ENCODE data around the gene GATB.
A peak's percentile ranks its signal among the peaks of the same experiment; 100 is the strongest.

GATB gene

DNA sequence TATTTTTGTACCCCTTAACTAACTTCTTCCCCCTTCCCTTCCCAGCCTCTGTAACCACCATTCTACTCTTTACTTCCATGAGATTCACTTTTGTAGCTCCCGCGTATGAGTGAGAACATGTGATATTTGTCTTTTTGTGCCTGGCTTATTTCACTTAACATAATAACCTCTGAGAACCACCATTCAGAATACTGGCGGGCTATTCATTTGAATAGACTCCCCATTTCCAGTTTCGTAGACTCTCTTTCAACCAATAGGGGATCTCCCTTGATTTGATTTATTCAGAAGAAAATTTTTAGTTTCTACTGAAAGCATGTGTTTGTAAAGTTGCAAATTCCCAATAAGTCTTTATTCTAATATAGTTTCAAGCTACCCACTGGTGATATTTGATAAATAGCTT, 117.2 kb downstream of the GATB start:
- DNase-seq = no peak

DNA sequence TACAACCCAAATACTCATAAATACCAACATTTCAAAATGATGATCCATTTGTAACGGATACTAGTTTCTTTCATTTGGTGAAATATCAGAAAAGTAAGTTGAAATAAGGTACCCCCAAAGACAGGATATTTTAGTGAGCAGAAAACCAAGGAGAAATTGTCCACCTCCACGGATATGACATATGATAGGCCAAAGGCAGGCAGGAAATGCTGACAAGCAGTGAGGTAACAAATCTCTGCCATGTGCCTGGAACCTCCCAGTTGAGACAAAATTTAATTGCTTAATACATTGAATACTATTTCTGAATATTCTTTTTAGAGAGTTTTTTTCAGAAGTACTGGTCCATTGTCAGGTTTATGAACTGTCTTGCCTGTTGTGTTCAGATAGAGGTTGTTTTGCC, 118.8 kb downstream of the GATB start:
- no peak for DNase-seq

GRCh38 chr4:151641167-151641566, 119.6 kb downstream of the GATB start:
- DNase-seq = peak; percentile 23

GRCh38 chr4:151640381-151640780, 120.4 kb downstream of the GATB start:
- no peak for DNase-seq

DNA sequence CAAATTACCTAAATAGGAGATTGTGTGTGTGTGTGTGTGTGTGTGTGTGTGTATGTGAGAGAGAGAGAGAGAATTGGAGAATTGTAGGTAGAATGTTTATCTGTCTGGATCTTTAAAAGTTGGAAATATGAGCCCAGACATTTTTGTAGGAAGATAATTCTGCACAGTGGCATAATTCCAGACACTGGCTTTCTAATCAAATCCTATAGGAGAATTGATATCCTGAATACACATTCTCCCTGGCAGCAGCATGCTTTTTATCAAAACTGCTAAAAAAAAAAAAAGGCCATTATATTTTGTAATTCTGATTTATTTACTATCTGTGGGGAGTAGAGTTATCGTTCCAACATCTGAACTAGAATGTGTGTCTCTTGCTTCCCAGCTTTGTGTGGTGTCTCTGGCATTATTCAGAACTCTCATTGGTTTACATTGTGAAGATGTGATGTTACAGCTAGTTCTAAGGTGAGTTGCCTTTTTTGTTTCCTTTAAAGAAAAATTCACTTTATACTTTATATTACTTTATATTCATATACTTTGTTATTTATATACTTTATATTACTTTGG, 122.4 kb downstream of the GATB start:
- no peak for DNase-seq

GRCh38 chr4:151631349-151631748, 129.5 kb downstream of the GATB start:
- DNase-seq = no peak

GRCh38 chr4:151629097-151629783, 131.6 kb downstream of the GATB start:
- DNase-seq = no peak

DNA sequence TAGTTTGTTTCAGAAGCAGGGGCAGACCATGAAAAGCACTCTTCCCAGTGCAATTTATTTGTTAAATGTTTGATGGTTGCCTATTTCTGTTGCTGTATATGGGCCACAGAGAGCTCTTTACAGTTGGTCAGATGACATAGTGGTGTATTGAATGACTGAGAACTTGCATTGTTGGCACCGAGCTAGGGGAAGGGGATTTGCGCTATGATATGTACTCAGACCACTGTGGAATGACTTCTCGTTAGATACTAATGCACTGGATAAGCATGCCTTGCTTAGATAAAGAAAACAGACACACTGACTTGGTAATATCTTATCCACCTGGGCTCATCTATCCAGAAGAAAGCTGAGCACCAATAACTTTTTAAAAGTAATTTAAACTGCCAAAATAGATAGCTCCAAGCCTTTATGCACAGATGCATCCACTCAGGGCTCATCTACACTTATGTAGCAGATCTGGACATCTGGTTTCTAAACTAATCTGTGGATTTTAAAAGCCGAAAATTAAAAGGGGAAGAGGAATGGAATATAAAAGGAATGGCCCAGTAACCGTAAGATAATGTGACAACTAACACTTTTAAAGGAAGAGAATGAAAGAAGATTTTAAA, 132.7 kb downstream of the GATB start:
- no peak for DNase-seq

DNA sequence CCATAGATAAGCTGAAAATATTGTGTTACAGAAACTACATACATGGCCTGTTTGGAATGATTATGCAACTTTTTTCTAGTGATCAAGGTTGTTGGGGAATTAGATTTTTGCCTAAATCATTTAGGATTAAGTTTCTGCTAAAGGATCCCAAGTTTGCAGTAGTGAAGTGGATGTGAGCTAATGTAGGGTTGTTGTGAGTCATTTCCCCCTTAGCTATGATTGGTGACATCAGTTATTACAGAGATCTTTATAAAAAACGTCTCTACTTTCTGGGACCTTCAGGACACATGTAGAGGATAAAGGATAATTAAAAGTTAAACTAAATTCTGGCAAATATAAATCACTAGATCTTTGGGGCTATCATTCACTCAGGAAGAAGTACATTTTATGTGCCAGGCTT, 133.3 kb downstream of the GATB start:
- peak; percentile 24 for DNase-seq

- no peak for DNase-seq
Measured at GRCh38 chr4:151626751-151627150, 134.1 kb downstream of the GATB start.

GRCh38 chr4:151626228-151626627, 134.6 kb downstream of the GATB start:
- DNase-seq = no peak

DNA sequence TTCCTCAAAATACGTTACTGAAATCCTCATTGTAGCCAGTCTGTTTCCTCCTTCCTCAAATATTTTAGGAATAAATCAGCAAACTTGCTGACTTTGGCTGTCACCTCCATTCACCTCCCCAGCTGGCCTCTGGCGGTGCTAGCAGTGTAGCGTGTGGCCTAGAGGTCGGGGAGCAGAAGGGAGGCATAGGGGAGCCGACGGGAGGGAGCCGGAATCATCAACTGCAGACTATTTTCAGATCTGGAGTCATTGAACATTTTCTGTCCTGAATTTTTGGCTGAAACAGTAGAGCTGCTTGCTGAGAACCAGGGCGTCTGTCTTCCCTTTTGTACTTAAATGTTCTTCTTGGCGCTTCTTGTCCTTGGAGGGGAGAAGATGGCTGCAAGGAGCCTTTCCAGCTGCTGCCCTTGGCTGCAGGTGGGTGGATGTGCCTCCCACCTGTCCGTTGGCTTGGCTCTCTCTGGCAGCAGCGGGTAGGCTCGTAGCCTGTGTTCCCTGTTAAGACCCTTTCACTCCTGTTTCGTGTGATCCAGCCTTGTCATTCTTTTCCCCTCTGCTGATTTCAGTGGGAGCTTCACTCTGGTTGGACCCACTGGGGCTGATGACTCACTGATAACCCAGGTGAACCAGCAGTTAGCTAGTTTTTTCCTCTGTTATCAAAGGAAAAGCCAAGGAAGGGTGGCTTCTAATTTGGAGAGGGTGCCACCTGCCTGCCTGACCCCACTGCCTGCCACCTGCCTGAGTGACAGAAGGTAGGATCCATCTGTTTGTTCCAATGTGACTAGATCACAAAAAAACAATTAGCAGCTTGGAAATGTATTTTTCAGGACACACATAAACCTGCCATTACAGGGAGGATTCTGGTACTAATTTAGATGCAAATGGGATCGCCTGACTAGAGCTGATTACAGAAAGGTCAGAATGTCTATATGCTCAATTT, 135.9 kb downstream of the GATB start:
- no peak for DNase-seq

Data from fibroblast of skin of right quadriceps (primary cell).